Middle frontal gyrus (tissue), 1 donor: ENCODE data around the gene OR5K3.

ENCODE experiments used
- DNase-seq: peaks from one replicate; pipeline ENCODE4 v3.0.0-alpha.2; 2015; ENCODE audit warnings: low spot score; ENCODE audit errors: extremely low spot score

Gene OR5K3

GRCh38 chr3:98433764-98434163, 43.3 kb downstream of the OR5K3 start:
- no peak for DNase-seq

- no peak for DNase-seq
Measured at GRCh38 chr3:98434412-98434811, 43.9 kb downstream of the OR5K3 start.

GRCh38 chr3:98440283-98440682, 49.8 kb downstream of the OR5K3 start:
- no peak for DNase-seq
